Measurements from ENCODE around the gene ABCD1. TPM values are rescaled to one million over a fixed set of nuclear protein-coding genes. Genes with fewer than 3 reads are reported as not detected.

The ABCD1 gene
- total and polyA plus RNA-seq, 8 donors: 2.4 to 22.3 (median 5.0) TPM

- WGBS, 5 donors: 93 to 98% (median 94%) methylated on average over 15 to 23 of the region's 23 CpGs
- Histone ChIP-seq H3K27me3 (peaks cover 0 to 5% (median 0%) of the 10 kb centered on the region in 3 donors), H3K36me3 (peaks cover 0 to 69% (median 12%) of the 10 kb centered on the region in 4 donors), H3K4me3 (no peak overlapping the region), H3K9me3 (no peaks in the 10 kb centered on the region), H3K27ac (no peak overlapping the region), H3K4me1 (no peaks in the 10 kb centered on the region)
- no peak for DNase-seq
- TF ChIP-seq POLR2A (IDR thresholded peaks at IDR 0.05) (no peak), EP300 (IDR thresholded peaks at IDR 0.05) (no peak), POLR2AphosphoS5 (IDR thresholded peaks at IDR 0.05) (no peak), CTCF (IDR thresholded peaks at IDR 0.05) (no peak)
- intact Hi-C loops (cut with DNase I; ENCODE audit: low total_unique reads): no loop called here
Observed at GRCh38 chrX:153773218-153773611, 48.6 kb downstream of the ABCD1 start.

DNA sequence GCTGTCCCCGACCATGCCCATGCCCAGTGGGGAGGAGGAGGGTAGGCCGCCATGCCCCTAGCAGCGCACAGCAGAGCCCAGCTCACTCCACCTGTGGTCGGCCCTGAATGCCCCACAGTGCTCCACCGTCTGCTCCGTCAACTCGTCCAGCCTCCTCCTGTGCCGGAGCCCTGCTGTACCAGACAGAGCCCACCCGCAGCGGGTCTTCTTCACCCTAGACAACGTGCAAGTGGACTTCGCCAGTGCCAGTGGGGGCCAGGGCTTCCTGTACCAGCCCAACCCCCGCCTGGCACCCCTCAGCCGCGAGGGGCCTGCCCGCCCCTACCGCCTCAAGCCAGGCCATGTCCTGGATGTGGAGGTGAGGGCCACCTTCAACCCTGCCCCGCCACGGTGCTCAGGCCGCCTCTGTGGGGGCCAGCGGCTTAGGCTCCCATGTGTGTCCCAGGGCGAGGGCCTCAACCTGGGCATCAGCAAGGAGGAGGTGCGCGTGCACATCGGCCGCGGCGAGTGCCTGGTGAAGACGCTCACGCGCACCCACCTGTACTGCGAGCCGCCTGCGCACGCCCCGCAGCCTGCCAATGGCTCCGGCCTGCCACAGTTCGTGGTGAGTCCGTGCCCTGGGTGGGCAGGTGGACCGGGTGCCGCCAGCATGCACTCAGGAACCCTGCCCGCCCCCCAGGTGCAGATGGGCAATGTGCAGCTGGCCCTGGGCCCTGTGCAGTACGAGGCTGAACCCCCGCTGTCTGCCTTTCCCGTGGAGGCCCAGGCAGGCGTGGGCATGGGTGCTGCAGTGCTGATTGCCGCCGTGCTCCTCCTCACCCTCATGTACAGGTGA lies 49.3 kb downstream of the ABCD1 start:
- Histone ChIP-seq H3K4me3 (no peak overlapping the region), H3K36me3 (peaks cover 0 to 69% (median 12%) of the 10 kb centered on the region in 4 donors), H3K27ac (no peak overlapping the region), H3K4me1 (no peaks in the 10 kb centered on the region), H3K9me3 (no peaks in the 10 kb centered on the region), H3K27me3 (peaks cover 0 to 5% (median 0%) of the 10 kb centered on the region in 3 donors)
- TF ChIP-seq CTCF (IDR thresholded peaks at IDR 0.05) (no peak), EP300 (IDR thresholded peaks at IDR 0.05) (no peak), POLR2AphosphoS5 (IDR thresholded peaks at IDR 0.05) (no peak), POLR2A (IDR thresholded peaks at IDR 0.05) (no peak)
- 88 to 97% (median 94%) methylated on average over 26 to 48 of the region's 48 CpGs for WGBS, 5 donors
- intact Hi-C loops (cut with DNase I; ENCODE audit: low total_unique reads): no loop called here
- DNase-seq: no peak

- Histone ChIP-seq H3K27me3 (peaks cover 0 to 5% (median 0%) of the 10 kb centered on the region in 3 donors), H3K27ac (no peak overlapping the region), H3K4me1 (no peaks in the 10 kb centered on the region), H3K36me3 (peaks cover 0 to 69% (median 12%) of the 10 kb centered on the region in 4 donors), H3K4me3 (no peak overlapping the region), H3K9me3 (no peaks in the 10 kb centered on the region)
- intact Hi-C loops (cut with DNase I; ENCODE audit: low total_unique reads): no loop called here
- WGBS, 5 donors: 90 to 93% (median 92%) methylated on average over 15 to 37 of the region's 37 CpGs
- TF ChIP-seq POLR2A (IDR thresholded peaks at IDR 0.05) (no peak), POLR2AphosphoS5 (IDR thresholded peaks at IDR 0.05) (no peak), CTCF (IDR thresholded peaks at IDR 0.05) (no peak), EP300 (IDR thresholded peaks at IDR 0.05) (no peak)
- no peak for DNase-seq
Observed at GRCh38 chrX:153774576-153775292, 50.1 kb downstream of the ABCD1 start.

DNA sequence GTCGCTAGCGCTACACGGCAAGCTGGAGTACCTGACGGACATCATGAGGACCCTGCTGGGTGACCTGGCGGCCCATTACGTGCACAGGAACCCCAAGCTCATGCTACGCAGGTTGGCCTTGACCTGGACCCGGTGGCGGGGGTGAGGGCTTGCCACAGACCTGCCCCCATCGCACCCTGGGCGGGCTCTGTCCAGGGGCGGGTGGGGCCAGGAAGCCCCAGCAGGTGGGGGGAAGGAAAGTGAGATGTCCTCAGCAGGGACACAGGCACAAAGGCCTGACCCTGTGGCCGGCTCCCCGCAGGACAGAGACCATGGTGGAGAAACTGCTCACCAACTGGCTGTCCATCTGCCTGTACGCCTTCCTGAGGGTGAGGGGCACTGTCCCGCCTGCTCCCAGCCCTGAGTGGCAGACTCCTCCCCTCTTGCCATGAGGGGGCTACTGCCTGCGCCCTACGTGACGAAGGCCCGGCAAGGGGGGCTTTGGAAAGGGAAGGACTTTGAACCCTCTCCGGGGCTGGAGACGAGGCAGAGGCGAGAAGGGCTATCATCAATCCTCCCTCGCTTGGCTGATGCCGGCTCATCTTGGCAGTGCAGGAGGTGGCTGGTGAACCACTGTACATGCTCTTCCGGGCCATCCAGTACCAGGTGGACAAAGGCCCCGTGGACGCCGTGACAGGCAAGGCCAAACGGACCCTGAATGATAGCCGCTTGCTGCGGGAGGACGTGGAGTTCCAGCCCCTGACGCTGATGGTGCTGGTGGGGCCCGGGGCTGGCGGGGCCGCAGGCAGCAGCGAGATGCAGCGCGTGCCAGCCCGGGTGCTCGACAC lies 50.9 kb downstream of the ABCD1 start:
- Histone ChIP-seq H3K27me3 (peaks cover 0 to 9% (median 3%) of the 10 kb centered on the region in 3 donors), H3K4me3 (no peak overlapping the region), H3K36me3 (peaks cover 0 to 63% (median 12%) of the 10 kb centered on the region in 4 donors), H3K27ac (no peak overlapping the region), H3K9me3 (no peaks in the 10 kb centered on the region), H3K4me1 (peaks cover 0 to 5% (median 2%) of the 10 kb centered on the region in 4 donors)
- DNase-seq: no peak
- no peak for TF ChIP-seq POLR2AphosphoS5 (IDR thresholded peaks at IDR 0.05)
- no peak for TF ChIP-seq EP300 (IDR thresholded peaks at IDR 0.05)
- TF ChIP-seq POLR2A (IDR thresholded peaks at IDR 0.05): no peak
- TF ChIP-seq CTCF (IDR thresholded peaks at IDR 0.05): no peak
- intact Hi-C loops (cut with DNase I; ENCODE audit: low total_unique reads): no loop called here
- WGBS, 5 donors: 90 to 95% (median 94%) methylated on average over 26 to 42 of the region's 42 CpGs
